COLO668 (cell line): ENCODE results near the gene LDAH.
A peak's percentile ranks its signal among the peaks of the same experiment; 100 is the strongest.

Source experiments
- DNase-seq: peaks from one replicate; lab custom pipeline; 2025; ENCODE audit not compliant: unreplicated experiment; lab: John Stamatoyannopoulos, UW

Gene LDAH

GRCh38 chr2:20781656-20782265 lies 41.1 kb downstream of the LDAH start:
- DNase-seq = peak; percentile 6

DNA sequence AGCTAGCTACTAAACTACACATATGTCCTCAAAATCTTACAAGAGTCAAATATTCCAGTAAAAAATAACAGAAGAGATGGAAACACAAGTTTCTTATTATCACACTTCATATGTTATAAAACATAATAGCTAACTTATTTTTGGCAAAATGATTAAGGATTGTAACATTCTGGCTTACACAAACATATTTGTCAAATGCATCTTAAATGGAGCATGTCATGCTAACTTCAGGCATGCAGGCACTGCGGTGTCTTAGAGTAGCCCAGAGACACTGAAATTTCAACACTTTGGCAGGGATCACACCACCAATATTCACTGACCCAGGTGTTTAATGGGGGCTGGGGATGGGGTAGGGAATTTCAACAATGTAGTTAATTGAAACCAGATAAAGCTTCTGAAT lies 51.6 kb downstream of the LDAH start:
- no peak for DNase-seq

GRCh38 chr2:20766798-20767644 lies 55.9 kb downstream of the LDAH start:
- DNase-seq = no peak

DNA sequence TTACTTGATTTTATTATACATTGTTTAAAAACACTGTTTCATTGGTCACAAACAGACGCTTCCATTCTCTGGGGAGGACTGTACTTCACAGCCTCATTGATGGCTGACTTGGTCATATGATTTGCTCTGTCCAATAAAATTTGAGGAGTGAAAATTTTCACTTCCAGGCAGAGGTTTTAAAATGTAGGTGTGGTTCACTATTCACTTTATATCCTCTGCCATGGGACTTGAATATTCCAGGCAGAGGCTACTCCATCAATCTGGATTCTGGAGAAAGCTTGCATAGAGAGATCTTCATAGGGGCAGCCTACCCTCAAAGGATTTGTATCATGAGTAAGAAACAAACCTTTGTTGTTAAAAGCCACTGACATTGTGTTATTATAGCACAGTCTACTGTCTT lies 56.7 kb downstream of the LDAH start:
- DNase-seq = no peak

- DNase-seq = no peak
Observed at GRCh38 chr2:20762945-20763683, 59.8 kb downstream of the LDAH start.

DNA sequence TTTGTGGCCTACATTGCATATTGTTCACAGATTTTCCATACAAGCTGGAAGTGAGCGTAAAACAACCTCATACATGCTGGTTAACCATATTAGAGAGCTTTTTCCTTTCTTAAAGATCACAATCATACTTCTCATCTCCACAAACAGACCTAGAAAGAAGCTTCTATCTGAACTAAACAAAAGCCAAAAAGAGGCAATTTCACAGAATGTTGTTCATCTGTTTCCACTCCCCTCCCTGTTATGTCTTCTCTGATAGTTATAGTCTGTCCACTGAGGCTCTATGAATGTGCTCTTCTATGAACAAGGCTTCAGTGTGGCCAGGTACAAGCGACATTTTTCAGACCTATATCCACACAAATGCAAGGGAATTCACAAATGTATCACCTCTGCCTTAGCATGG lies 63.4 kb downstream of the LDAH start:
- no peak for DNase-seq

GRCh38 chr2:20758997-20759396 lies 63.9 kb downstream of the LDAH start:
- no peak for DNase-seq

DNA sequence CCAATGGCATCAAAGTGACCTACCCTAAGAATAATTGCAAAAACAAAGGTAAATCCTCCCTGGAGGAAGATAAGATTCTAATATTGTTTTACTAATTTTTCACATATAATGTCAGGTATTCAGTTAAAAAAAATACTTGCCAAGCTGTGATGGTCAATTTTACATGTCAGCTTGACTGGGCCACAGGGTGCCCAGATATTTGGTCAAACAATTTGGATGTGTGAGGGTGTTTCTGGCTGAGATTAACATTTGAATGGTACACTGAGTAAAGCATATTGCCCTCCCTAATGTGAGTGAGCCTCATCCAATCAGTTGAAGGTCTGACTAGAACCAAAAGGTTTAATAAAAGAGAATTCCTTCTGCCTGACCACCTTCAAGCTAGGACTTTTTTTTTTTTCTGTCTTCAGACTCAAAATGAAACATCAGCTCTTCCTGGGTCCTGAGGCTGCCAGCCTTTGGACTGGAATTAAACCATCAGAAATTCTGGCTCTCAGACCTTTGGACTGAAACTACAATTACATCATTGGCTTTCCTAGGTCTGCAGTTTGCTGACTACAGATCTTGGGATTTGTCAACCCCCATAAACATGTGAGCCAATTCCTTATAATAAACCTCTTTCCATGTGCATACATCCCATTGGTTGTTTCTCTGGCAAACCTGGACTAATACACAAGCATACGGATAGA lies 65.4 kb downstream of the LDAH start:
- DNase-seq = no peak

GRCh38 chr2:20755132-20755800 lies 67.6 kb downstream of the LDAH start:
- no peak for DNase-seq

DNA sequence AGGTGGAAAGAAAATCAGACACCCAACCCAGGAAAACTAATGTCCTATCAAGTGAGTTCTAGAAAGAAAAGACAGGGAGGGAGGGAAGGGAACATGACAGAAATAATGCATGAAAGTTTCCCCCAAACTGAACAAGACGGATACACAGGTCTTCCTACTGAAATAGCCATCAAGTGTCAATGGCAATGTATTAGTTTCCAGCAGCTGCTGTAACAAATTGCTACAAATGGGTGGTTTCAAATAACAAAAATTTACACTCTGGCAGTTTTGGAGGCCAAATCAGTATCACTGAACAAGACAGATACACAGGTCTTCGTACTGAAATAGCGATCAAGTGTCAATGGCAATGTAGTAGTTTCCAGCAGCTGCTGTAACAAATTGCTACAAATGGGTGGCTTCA lies 70.6 kb downstream of the LDAH start:
- DNase-seq = no peak

- no peak for DNase-seq
Observed at GRCh38 chr2:20747317-20747716, 75.6 kb downstream of the LDAH start.

DNA sequence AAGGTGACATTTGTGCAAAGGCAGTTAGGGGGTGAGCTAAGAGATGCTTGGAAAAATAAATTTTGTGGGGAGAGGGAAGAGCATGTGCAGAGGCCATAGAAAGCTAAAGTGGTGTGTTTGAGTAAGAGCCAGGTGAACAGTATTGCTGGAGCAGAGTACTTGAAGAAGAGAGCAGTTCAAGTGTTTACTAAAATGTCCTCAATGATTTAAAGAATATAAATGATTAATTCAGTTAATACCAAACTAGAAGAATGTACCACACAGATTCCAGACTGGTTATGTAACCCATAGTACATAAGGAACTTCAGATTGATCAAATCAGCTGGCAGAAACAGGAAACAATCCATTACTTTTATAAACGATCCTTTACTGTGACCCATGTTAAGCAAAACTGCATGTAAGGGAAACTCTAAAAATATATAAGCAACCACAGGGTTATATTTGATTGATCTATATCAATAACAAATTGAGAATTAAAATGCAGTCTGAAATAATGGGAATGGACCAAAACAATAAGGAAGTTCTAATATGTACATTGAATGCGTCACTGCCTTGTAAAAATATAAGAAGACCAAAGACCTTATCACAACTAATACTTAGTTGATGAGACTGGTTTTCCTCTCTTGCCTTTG lies 76.9 kb downstream of the LDAH start:
- DNase-seq = no peak

DNA sequence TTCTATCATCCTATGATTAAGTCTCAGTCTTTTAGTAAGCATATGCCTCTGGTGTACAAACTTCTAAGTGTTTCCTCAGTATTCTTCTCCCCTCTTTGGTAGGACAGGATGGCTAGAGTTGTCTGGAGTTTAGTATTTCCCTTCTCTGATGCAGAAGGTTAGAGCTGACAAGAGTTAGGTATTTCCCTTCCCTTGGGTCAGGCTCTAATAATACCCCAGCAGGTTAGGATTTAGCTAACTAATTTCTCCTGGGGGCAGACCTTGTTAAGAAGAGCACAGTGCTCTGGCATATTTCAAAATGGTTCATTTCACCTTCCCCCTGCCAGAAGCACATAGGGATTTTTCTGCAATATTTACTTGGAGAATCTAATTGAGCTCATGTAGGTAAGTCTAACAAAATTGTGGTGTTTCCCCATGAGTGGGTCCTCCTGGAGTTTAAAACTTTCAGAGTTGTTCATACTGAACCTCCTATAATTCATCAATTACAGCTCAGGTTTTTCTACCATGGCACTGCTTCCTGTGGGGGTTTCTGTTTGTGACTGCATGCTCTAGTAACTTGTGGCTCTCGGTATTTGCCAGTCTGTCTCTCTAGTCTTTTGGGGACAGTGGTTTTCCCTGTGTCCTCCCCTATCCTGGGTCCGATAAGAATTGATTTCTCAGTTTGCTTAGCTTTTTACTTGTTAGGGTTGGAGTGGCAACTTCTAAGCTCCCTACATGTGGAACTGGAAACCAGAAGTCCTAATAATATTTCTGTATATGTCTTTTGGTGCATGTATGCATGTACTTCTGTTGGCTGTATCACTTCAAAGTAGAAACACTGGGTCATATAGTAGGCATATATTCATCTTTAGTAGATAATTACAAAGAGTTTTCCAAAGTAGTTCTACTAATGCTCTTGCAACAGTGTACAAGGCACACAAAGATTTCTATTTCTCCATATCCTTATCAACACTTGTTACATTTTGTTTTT lies 78.2 kb downstream of the LDAH start:
- no peak for DNase-seq

DNA sequence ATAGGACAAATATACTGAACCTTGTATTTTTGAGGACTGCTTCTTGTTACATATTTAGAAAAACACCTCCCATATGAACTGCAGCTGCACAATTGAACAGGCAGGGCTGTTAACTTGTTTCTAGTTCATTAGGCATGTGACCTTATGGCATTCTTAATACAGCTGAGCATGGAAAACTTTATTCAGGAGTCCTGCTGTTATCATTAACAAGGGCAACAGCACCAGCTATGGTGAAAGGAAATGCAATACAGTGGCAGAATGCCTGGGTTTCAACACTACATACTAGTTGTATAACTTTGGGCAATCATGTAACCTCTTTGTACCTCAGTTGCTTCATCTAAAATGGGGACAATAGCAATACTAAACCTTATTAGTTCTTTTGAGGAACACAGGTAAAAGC lies 84.1 kb downstream of the LDAH start:
- DNase-seq = no peak

DNA sequence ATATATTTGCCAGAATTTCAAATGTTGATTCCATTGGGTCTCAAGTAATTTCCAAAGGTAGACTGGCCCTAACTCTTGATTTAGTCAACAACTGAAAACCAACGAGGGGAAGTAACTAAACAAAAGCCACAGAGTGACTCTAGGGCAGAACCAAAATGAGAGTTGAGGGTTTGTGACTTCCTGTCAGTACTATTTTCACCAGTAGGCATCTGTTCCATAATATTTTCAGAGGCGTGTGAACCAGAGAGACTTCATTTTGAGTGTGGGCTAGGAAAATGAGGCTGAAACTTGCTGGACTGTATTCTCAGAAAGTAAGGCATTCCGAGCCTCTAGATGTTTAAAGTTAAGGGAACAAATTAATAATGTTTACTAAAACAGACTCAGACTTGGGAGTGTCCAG lies 85.4 kb downstream of the LDAH start:
- no peak for DNase-seq

GRCh38 chr2:20728114-20728758 lies 94.7 kb downstream of the LDAH start:
- no peak for DNase-seq

- DNase-seq = no peak
Observed at GRCh38 chr2:20726913-20727312, 96.0 kb downstream of the LDAH start.

DNA sequence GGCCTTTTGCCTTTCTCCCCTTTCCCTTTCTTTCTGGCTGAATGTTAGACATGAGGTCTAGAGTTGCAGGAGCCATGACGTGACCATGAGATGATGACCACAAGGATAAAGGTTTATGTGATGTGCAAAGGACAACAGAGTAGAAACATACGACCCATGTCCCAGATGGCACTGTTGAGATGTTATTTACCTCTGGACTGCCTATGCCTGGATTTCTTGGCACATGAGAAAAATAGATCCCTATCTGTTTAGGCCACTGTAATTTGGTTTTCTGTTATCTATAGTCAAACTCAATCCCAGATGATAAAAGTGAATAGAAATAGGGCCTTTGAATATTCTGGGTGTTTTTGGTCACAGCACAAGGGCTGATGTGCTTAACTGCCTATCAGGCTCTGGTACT lies 97.1 kb downstream of the LDAH start:
- no peak for DNase-seq
